Kidney (tissue), 14 donors: Measurements from ENCODE around the gene SF3A2. TPM values are rescaled to one million over a fixed set of nuclear protein-coding genes. Genes with fewer than 3 reads are reported as not detected.
A peak's percentile ranks its signal among the peaks of the same experiment; 100 is the strongest.

ENCODE experiments used
- DNase-seq, 5 donors: peaks; one replicate each; pipeline ENCODE4 v3.0.0-alpha.2; 2013 to 2020
- FAIRE-seq: peaks from 2 replicates; lab custom pipeline; 2012; peaks lifted over from hg19 to GRCh38; lab: Jason Lieb, UNC
- H3K27ac ChIP-seq, 2 donors: one replicate each; pipeline ENCODE4 v1.7.0; 2013; ENCODE audit warnings: low read depth in 2 of 2, low read length in 2 of 2, inconsistent platforms in 1 of 2
- H3K27me3 ChIP-seq: one replicate; pipeline ENCODE4 v1.7.1; 2013; ENCODE audit warnings: low read length, inconsistent platforms; ENCODE audit not compliant: control insufficient read depth, insufficient read depth
- H3K36me3 ChIP-seq, 3 donors: one replicate each; pipeline versions ENCODE4 v1.7.0 to v1.7.1; 2013; ENCODE audit warnings: low read length in 3 of 3, control low read depth in 1 of 3, inconsistent platforms in 1 of 3; ENCODE audit not compliant: insufficient read depth in 3 of 3, control insufficient read depth in 2 of 3
- H3K4me1 ChIP-seq, 3 donors: one replicate each; pipeline versions ENCODE4 v1.7.0 to v1.7.1; 2013; ENCODE audit warnings: low read length in 3 of 3, inconsistent platforms in 1 of 3, low read depth in 1 of 3; ENCODE audit not compliant: control insufficient read depth in 2 of 3, insufficient read depth in 2 of 3
- H3K4me3 ChIP-seq, 3 donors: one replicate each; pipeline versions ENCODE4 v1.7.0 to v1.8.1; 2013; ENCODE audit warnings: low read length in 3 of 3, control low read depth in 1 of 3, inconsistent platforms in 1 of 3
- H3K9ac ChIP-seq, 3 donors: one replicate each; pipeline versions ENCODE4 v1.7.0 to v1.7.1; 2013; ENCODE audit warnings: low read length in 3 of 3, control low read depth in 1 of 3, inconsistent platforms in 1 of 3
- H3K9me3 ChIP-seq, 3 donors: one replicate each; pipeline versions ENCODE4 v1.7.0 to v1.7.1; 2013; ENCODE audit warnings: low read length in 3 of 3, control low read depth in 1 of 3, inconsistent platforms in 1 of 3; ENCODE audit not compliant: control insufficient read depth in 2 of 3, insufficient read depth in 1 of 3
- intact Hi-C: fragments of 100-400 bp; cut with DNase I; formaldehyde crosslinking; loops from one replicate; pipeline ENCODE4 v1.11.1; 2022
- polyA plus RNA-seq: library from polyadenylated mRNA; stranded (reverse); fragments of 350-450 nt; fragmentation: Illumina TruSeq; extraction: RNeasy Lipid Tissue Mini Kit (QIAGEN cat#74804); gene quantifications from one replicate; pipeline ENCODE4 v1.2.3, GENCODE V29; 2014; ENCODE audit warnings: low read depth, low replicate concordance; ENCODE audit not compliant: insufficient read depth
- total RNA-seq: library from RNA; stranded (reverse); fragmentation: NEBNext Ultra II Directional; extraction: Animal tissue kit (Norgen Biotek cat#: 25700); gene quantifications from one replicate; pipeline ENCODE4 v1.2.1, GENCODE V29; 2021
- TF ChIP-seq, protein P1 (sequence below): IDR thresholded peaks from 3 replicates; pipeline ENCODE4 v1.5.1; 2012; ENCODE audit warnings: mild to moderate bottlenecking, moderate library complexity, borderline replicate concordance; ENCODE audit not compliant: insufficient read depth; ENCODE audit errors: extremely low read depth
- donor health status: control.
- donor health status: control.
- donor health status: control.
- donor health status: control.
- donor health status: control.
- donor health status: DM: yes; HTN: yes; CAD: no.
- donor health status: Normal renal cell carcinoma (clear cell type).

The SF3A2 gene
- total and polyA plus RNA-seq, 2 donors from 2014 or later, result 25.7 to 64.1 TPM

DNA sequence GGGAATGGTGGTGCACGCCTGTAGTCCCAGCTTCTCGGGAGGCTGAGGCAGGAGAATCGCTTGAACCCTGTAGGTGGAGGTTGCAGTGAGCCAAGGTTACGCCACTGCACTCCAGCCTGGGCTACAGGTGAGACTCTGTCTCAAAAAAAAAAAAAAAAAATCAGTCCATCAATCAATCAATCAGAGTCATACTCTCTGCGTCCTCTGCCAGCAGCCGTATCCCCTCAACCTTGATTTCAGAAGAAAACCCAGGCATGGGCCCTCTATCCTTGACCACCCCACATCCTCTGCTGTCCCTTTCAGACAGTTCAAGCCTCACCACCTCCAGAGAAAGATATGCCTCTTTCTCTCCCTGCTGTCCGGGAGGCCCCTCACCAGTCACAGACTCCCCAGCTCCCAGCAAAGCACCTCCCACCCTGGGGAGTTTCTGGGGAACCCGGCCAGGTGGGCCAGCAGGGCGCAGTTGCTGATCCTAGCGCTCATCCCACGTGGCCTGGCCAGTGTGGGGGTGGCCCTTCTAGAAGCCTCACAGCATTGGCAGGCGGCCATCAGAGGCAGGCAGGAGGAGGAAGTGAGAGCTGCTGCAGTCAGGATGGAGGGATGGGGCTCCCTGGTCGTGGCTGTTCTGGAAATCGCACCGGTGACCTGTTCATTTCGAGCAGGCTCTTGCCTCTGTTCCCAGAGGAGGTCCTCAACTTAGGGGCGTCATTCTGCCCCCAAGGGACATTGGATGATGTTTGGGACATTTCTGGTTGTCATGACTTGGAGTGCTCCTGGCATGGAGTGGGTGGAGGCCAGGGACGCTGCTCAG, 29.8 kb downstream of the SF3A2 start:
- no peaks in the 10 kb centered on the region for H3K9me3 ChIP-seq
- H3K9ac ChIP-seq, result no peak overlapping the region
- DNase-seq (peak in 3 of 5 donors; percentile 66 to 94 (median 84)), FAIRE-seq (no peak)
- H3K27me3 ChIP-seq, result no peaks in the 10 kb centered on the region
- no peak overlapping the region for H3K4me3 ChIP-seq
- H3K27ac ChIP-seq, result peak overlapping the region in 1 of 2 donors; percentile 85
- peaks cover 0 to 1% (median 0%) of the 10 kb centered on the region in 3 donors for H3K36me3 ChIP-seq
- intact Hi-C loops, result no loop called here
- TF ChIP-seq, protein P1, sequence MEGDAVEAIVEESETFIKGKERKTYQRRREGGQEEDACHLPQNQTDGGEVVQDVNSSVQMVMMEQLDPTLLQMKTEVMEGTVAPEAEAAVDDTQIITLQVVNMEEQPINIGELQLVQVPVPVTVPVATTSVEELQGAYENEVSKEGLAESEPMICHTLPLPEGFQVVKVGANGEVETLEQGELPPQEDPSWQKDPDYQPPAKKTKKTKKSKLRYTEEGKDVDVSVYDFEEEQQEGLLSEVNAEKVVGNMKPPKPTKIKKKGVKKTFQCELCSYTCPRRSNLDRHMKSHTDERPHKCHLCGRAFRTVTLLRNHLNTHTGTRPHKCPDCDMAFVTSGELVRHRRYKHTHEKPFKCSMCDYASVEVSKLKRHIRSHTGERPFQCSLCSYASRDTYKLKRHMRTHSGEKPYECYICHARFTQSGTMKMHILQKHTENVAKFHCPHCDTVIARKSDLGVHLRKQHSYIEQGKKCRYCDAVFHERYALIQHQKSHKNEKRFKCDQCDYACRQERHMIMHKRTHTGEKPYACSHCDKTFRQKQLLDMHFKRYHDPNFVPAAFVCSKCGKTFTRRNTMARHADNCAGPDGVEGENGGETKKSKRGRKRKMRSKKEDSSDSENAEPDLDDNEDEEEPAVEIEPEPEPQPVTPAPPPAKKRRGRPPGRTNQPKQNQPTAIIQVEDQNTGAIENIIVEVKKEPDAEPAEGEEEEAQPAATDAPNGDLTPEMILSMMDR, result no peak
- H3K4me1 ChIP-seq, result peaks cover 0 to 6% (median 0%) of the 10 kb centered on the region in 3 donors

DNA sequence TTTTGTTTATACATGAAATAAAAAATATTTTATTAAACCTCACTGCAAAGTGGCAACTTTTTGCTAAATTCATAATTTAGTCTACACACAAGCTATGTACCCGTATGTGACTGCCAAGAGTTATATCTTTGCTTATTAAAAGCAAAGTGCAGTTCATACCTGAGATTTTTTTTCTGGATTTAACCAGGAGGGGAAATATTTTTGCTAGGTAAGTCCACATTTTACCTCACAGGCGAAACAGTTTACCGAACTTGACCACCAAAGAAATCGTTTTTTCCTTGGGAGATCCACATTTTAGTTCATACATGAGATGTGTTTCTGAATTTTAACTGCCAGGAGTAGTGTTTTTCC, 31.8 kb downstream of the SF3A2 start:
- H3K36me3 ChIP-seq, result peaks cover 0 to 13% (median 0%) of the 10 kb centered on the region in 3 donors
- FAIRE-seq (no peak), DNase-seq (no peak)
- peak overlapping the region in 1 of 3 donors; percentile 22 for H3K9ac ChIP-seq
- peaks cover 0 to 18% (median 2%) of the 10 kb centered on the region in 3 donors for H3K4me1 ChIP-seq
- intact Hi-C loops, result no loop called here
- H3K9me3 ChIP-seq, result no peaks in the 10 kb centered on the region
- TF ChIP-seq, protein P1, result no peak
- peak overlapping the region; percentile 54 to 77 (median 56) for H3K4me3 ChIP-seq
- no peak overlapping the region for H3K27ac ChIP-seq
- no peaks in the 10 kb centered on the region for H3K27me3 ChIP-seq

DNA sequence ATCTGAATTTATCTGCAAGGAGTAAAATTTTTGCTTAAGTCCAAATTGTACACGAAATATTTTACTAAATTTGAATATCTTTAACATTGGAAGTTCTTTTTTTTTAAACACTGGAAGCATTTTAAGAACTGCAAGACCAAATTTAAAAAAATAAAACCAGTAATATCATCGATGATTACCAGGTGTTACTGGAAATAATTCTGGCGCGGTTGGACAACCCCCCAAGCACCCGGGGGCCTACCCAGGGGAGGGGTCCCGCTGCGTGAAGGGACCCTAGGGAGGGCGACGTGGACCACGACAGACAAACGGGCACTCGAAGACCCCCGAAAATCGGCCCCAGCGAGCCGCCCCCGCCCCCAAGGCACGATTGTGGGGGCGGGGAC, 32.2 kb downstream of the SF3A2 start:
- DNase-seq (no peak), FAIRE-seq (no peak)
- intact Hi-C loops, result no loop called here
- Histone ChIP-seq H3K36me3 (peaks cover 0 to 14% (median 0%) of the 10 kb centered on the region in 3 donors), H3K4me1 (peaks cover 0 to 20% (median 4%) of the 10 kb centered on the region in 3 donors), H3K9me3 (no peaks in the 10 kb centered on the region), H3K27ac (no peak overlapping the region), H3K9ac (peak overlapping the region in 1 of 3 donors; percentile 22), H3K27me3 (no peaks in the 10 kb centered on the region), H3K4me3 (peak overlapping the region; percentile 54 to 77 (median 56))
- TF ChIP-seq, protein P1, result no peak
